HepG2 (cell line): Measurements from ENCODE around the gene CEP55. TPM values are rescaled to one million over a fixed set of nuclear protein-coding genes. Genes with fewer than 3 reads are reported as not detected.

Experiments
- ARNT2 ChIP-seq: sonication (generic); formaldehyde crosslinking; IDR thresholded peaks from 2 replicates; pipeline ENCODE4 v1.8.0; 2022; ENCODE audit warnings: mild to moderate bottlenecking, low read depth, missing genetic modification reagents, moderate library complexity
- BORCS8-MEF2B ChIP-seq: sonication (generic); formaldehyde crosslinking; IDR thresholded peaks from 2 replicates; pipeline ENCODE4 v1.8.0; 2022; ENCODE audit warnings: mild to moderate bottlenecking, missing genetic modification reagents
- BRF2 ChIP-seq: sonication (generic); formaldehyde crosslinking; IDR thresholded peaks from 2 replicates; pipeline ENCODE4 v1.8.1; 2022; ENCODE audit warnings: mild to moderate bottlenecking, missing genetic modification reagents
- DMAP1 ChIP-seq: IDR thresholded peaks from 2 replicates; pipeline ENCODE4 v1.6.1; 2016
- ELF3 ChIP-seq: IDR thresholded peaks from 2 replicates; pipeline ENCODE4 v1.6.1; 2016; ENCODE audit warnings: missing genetic modification reagents, missing compliant biosample characterization
- GLI4 ChIP-seq: sonication (generic); formaldehyde crosslinking; IDR thresholded peaks from 2 replicates; pipeline ENCODE4 v1.5.1; 2020; ENCODE audit warnings: missing genetic modification reagents, mild to moderate bottlenecking, moderate library complexity, borderline replicate concordance
- HIVEP1 ChIP-seq: sonication (generic); formaldehyde crosslinking; IDR thresholded peaks from 2 replicates; pipeline ENCODE4 v1.4.0; 2020; ENCODE audit warnings: mild to moderate bottlenecking, missing genetic modification reagents
- HMG20B ChIP-seq: conservative IDR thresholded peaks from 2 replicates; pipeline ENCODE4 v1.6.1; 2016; ENCODE audit warnings: missing genetic modification reagents, missing compliant biosample characterization
- KLF16 ChIP-seq, 2 experiments: sonication (generic) in 1 of 2; formaldehyde crosslinking in 1 of 2; IDR thresholded peaks; 2 replicates each; pipeline versions ENCODE4 v1.6.1 to v1.8.0; 2016 to 2023; ENCODE audit warnings: missing genetic modification reagents in 2 of 2, missing compliant biosample characterization in 1 of 2
- MLXIP ChIP-seq: sonication (generic); formaldehyde crosslinking; IDR thresholded peaks from 2 replicates; pipeline ENCODE4 v1.9.0; 2021; ENCODE audit warnings: missing genetic modification reagents, borderline replicate concordance
- NKX3-1 ChIP-seq: sonication (generic); formaldehyde crosslinking; IDR thresholded peaks from 2 replicates; pipeline ENCODE4 v1.5.0; 2020; ENCODE audit warnings: missing genetic modification reagents
- PHB2 ChIP-seq: fragments of 450-650 bp; IDR thresholded peaks from 2 replicates; pipeline ENCODE4 v1.6.1; 2018; ENCODE audit not compliant: partially characterized antibody
- POGK ChIP-seq: sonication (generic); formaldehyde crosslinking; conservative IDR thresholded peaks from 2 replicates; pipeline ENCODE4 v1.8.0; 2022; ENCODE audit warnings: mild to moderate bottlenecking, moderate library complexity, missing genetic modification reagents
- REPIN1 ChIP-seq: sonication (generic); formaldehyde crosslinking; IDR thresholded peaks from 2 replicates; pipeline ENCODE4 v1.8.0; 2022; ENCODE audit warnings: missing genetic modification reagents, low read depth, mild to moderate bottlenecking, borderline replicate concordance
- SMAD1 ChIP-seq: sonication (generic); formaldehyde crosslinking; IDR thresholded peaks from 2 replicates; pipeline ENCODE4 v1.4.0; 2020; ENCODE audit warnings: missing genetic modification reagents, low read depth, mild to moderate bottlenecking, borderline replicate concordance
- TRIM22 ChIP-seq: fragments of 450-650 bp; IDR thresholded peaks from 2 replicates; pipeline ENCODE4 v1.6.1; 2017
- USF2 ChIP-seq, 2 experiments: sonication (generic) in 1 of 2; formaldehyde crosslinking in 1 of 2; IDR thresholded peaks; 2 replicates each; pipeline versions ENCODE4 v1.5.1 to v1.6.1; 2011 to 2020; ENCODE audit warnings: borderline replicate concordance in 1 of 2, low read depth in 1 of 2, low read length in 1 of 2, mild to moderate bottlenecking in 1 of 2, missing genetic modification reagents in 1 of 2, moderate library complexity in 1 of 2
- ZC3H4 ChIP-seq: sonication (generic); formaldehyde crosslinking; IDR thresholded peaks from 2 replicates; pipeline ENCODE4 v1.4.0; 2020; ENCODE audit warnings: missing genetic modification reagents, borderline replicate concordance
- ZFYVE20 ChIP-seq: sonication (generic); formaldehyde crosslinking; IDR thresholded peaks from 2 replicates; pipeline ENCODE4 v1.8.0; 2023; ENCODE audit warnings: low read depth, mild to moderate bottlenecking, moderate library complexity, missing genetic modification reagents, borderline replicate concordance
- polyA plus RNA-seq, 8 experiments: library from polyadenylated mRNA; depleted of rRNA in 3 of 8; stranded (reverse) in 7 of 8; unstranded in 1 of 8; fragments of >200 nt; fragmentation: Illumina TruSeq in 4 of 8; extraction: Trizol in 4 of 8; gene quantifications; 2 replicates each; pipeline versions ENCODE4 v1.2.1 to v1.2.3, GENCODE V29; 2011 to 2016; ENCODE audit warnings: low read depth in 4 of 8, missing spikeins in 1 of 8, mixed read lengths in 1 of 8; ENCODE audit not compliant: insufficient read depth in 1 of 8
- total RNA-seq, 5 experiments: library from RNA; depleted of rRNA; stranded (reverse); fragments of >200 nt; fragmentation: Illumina TruSeq; extraction: Trizol; gene quantifications; 2 replicates each; pipeline ENCODE4 v1.2.3, GENCODE V29; 2016; ENCODE audit warnings: low read depth in 1 of 5

The CEP55 gene
- total and polyA plus RNA-seq, 2 of the 13 experiments (the other 11 are each of a cell fraction or from before 2014, with no cell fraction given), result 6.5 to 17.1 TPM

- TF ChIP-seq BRF2 (peak; percentile 67; the same call in 1 of the 2 replicates), BORCS8-MEF2B (CRISPR knock-in tag) (peak; percentile 98), USF2 (IDR thresholded peaks at IDR 0.05; ENCODE audit: low read depth, low read length) (no peak), USF2 (CRISPR knock-in tag; IDR thresholded peaks at IDR 0.05; ENCODE audit: borderline replicate concordance) (no peak), ZFYVE20 (CRISPR knock-in tag) (no peak; the same call in 1 of the 2 replicates), HIVEP1 (CRISPR knock-in tag) (no peak), ELF3 (CRISPR knock-in tag) (peak; percentile 90), POGK (peak; percentile 97), REPIN1 (peak; percentile 72; the same call in 1 of the 2 replicates), KLF16 (CRISPR knock-in tag; IDR thresholded peaks at IDR 0.05) (peak in 1 of 2 experiments; percentile 81; a peak in 2 of 4 replicates), HMG20B (no peak), ZC3H4 (CRISPR knock-in tag) (no peak), TRIM22 (no peak), ARNT2 (CRISPR knock-in tag) (peak; percentile 98), GLI4 (CRISPR knock-in tag) (no peak), PHB2 (no peak), MLXIP (CRISPR knock-in tag) (no peak), SMAD1 (no peak), NKX3-1 (no peak; the same call in 1 of the 2 replicates), DMAP1 (CRISPR knock-in tag) (peak; percentile 86)
Observed at GRCh38 chr10:93496322-93497041, at the start of gene CEP55 (continued).
